Pulmonary artery endothelial cell (primary cell): ENCODE data around the gene LRRN4. TPM values are rescaled to one million over a fixed set of nuclear protein-coding genes. Genes with fewer than 3 reads are reported as not detected.
"Not testable (repeated sequence)": the region's sequence is repeated elsewhere in the genome, so short reads cannot be mapped to it uniquely, and the experiment has no call there.

ENCODE experiments used
- DNase-seq: peaks from one replicate; pipeline ENCODE4 v3.0.0-alpha.2; 2011; ENCODE audit warnings: low read depth, low spot score
- total RNA-seq: library from RNA; depleted of rRNA; stranded (reverse); fragments of >200 nt; gene quantifications from 2 replicates; pipeline ENCODE4 v1.2.3, GENCODE V29; 2014

Gene LRRN4
- total RNA-seq, 1 donor from 2014 or later: not detected

GRCh38 chr20:6032907-6033306 lies 21.0 kb downstream of the LRRN4 start:
- not testable (repeated sequence) for DNase-seq

DNA sequence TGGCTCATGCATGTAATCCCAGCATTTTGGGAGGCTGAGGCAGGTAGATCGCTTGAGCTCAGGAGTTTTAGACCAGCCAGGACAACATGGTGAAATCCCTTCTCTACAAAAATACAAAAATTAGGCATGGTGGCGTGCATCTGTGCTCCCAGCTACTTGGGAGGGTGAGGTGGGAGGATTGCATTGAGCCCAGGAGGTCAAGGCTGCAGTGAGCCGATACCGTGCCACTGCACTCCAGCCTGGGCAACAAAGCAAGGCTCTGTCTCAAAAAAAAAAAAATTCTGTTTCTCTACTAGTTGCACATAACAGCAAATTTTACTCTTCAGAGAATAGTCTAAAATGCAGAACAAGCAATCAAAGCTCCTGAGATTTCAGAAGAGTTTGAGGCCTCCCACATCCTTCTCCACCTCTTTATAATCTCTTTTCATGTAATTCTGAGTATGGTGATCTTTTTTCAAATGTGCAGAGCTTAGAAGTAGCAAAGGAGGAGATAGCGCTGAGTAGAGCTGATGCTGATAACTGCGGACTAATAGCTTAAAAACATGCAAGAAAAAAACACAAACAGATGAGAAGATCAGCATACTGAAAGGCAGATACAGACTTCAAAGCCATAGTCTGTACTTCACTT lies 23.3 kb downstream of the LRRN4 start:
- DNase-seq: no peak

- DNase-seq: no peak
Observed at GRCh38 chr20:6029538-6029937, 24.3 kb downstream of the LRRN4 start.

GRCh38 chr20:6028818-6029217 lies 25.0 kb downstream of the LRRN4 start:
- DNase-seq: no peak

DNA sequence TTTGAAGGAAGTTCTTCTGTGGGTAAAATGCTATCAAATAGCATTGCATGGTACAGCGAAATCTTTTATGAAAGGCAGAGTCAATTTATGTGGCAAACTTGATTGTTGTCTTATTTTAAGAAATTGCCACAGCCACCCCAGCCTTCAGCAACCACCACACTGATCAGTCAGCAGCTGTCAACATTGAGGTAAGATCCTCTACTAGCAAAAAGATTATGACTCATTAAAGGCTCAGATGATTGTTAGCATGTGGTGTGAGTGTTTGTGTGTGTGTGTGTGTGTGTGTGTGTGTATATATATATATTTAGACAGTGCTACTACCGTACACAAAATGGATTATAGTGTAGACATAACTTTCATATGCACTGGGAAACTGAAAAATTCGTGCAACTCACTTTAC lies 27.8 kb downstream of the LRRN4 start:
- DNase-seq: no peak

DNA sequence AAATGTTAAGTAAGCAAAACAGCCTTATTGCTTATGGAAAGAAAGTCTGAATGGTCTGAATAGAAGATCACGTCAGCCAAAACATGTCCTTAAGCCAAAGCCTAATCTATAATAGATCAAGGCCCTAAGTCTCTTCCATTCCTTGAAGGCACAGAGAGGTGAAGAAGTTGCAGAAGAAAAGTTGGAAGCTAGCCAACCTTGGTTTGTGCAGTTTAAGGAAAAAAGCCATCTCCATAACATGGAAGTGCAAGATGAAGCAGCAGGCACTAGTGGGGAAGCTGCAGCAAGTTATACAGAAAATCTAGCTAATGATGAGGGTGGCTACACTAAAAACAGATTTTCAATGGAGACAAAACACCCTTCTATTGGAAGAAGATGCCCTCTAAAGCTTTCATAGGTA lies 29.1 kb downstream of the LRRN4 start:
- DNase-seq: no peak

DNA sequence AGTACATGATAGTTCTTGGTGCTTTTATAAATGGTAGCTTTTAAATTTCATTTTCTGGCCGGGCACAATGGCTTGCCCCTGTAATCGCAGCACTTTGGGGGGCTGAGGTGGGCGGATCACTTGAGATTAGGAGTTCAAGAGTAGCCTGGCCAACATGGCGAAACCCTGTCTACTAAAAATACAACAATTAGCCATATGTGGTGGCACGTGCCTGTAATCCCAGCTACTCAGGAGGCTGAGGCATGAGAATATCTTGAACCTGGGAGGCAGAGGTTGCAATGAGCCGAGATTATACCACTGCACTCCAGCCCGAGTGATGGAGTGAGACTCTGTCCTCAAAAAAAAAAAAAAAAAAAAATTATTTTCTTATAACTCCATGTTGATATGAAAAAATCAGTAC lies 36.0 kb downstream of the LRRN4 start:
- DNase-seq: no peak

- no peak for DNase-seq
Observed at GRCh38 chr20:6017467-6017866, 36.4 kb downstream of the LRRN4 start.

GRCh38 chr20:6014957-6015356 lies 38.9 kb downstream of the LRRN4 start:
- no peak for DNase-seq

DNA sequence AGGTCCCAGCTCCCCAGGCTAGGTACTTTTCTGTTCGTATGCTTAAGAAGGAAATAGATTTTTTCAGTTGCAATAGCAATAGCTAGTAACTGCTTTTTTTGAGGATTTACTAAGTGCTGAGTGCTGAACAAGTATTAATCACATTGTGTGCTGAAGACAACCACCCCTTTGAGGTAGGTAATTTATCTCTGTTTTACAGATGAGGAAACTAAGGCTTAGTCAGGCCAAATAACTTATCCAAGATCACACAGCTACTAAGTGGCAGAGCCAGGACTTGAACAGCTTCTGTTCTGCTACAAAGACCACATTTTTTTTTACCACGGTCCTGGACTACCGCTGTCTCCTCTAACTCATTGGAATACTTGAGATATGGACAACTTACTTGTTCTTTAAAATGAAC lies 39.8 kb downstream of the LRRN4 start:
- no peak for DNase-seq

- no peak for DNase-seq
Observed at GRCh38 chr20:6012179-6012578, 41.7 kb downstream of the LRRN4 start.

GRCh38 chr20:6008254-6008653 lies 45.6 kb downstream of the LRRN4 start:
- DNase-seq: peak; percentile 46

DNA sequence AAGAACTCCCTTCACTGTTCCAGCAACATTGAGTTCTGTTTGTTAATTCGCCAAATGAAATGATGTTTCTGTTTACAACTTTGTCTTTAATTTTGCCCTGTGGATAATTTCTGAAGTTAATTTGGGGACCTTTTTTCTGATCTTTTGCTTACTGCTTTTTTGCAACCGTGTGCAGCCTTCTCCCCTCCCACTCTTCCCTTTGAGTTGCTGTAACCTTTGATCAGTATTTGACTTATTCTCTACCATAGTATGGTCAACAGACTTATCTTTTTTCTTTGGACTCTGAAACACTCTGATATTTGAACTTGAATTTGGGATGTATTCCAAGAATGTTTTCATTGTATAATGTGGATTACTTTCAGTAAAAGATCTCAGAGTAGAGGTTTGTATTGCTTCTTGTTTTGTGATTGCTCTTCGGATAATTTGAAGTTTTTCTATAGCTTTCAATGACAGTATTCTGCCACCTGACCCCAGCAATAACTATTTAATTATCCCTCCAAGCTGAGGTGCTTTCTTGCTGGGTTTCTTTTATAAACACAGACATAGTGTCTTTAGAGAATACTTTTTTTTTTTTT lies 46.2 kb downstream of the LRRN4 start:
- no peak for DNase-seq

DNA sequence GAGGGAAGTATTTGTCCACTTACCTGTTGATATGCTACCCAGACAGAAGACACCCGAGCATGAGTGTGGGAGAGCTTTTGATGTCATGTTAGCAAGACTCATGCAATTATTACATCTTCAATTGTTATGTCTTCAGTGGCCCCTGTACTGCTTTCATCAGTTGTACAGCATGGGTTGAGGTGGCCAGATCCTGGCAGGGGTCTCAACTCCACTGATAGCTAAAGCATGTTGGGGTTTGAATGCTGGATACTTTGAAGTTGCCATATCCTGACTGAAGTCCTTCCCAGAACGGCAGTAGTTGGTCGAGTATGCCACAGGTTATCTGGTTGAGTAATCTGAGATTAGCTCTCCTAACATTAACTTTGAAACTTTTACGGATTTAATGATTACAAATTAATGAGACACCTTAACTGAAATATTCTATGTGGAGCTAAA lies 46.7 kb downstream of the LRRN4 start:
- no peak for DNase-seq

DNA sequence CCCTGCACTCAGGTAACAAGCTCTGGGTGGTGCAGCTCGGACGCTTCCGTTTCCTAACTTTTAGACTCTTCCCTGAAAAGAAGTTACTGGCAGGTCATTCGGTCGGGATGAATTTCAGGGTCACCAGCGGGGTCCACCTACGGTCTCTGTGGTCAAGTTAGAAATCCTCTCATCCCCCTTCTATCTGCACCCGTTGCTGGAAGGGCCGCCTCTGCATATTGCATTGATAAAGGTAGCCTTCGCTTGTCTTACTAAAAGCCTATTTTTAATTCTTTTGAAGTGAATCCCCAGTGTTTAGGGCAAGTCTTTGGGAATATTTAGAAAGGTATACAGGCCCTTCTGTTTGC lies 47.3 kb downstream of the LRRN4 start:
- DNase-seq: no peak

GRCh38 chr20:6000871-6001270 lies 53.0 kb downstream of the LRRN4 start:
- no peak for DNase-seq

DNA sequence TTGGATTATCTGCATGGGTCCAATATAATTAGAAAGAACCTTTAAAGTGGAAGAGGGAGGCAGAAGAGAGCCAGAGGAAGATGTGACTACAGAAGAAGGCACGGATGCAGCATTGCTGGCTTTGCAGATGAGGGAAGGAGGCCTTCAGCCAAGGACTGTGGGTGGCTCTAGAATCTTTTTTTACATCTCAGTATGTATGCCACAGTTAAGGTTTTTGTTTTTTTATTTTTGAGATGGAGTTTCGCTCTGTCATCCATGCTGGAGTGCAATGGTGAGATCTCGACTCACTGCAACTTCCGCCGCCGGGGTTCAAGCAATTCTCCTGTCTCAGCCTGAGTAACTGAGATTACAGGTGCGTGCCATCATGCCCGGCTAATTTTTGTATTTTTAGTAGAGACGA lies 54.1 kb downstream of the LRRN4 start:
- no peak for DNase-seq

DNA sequence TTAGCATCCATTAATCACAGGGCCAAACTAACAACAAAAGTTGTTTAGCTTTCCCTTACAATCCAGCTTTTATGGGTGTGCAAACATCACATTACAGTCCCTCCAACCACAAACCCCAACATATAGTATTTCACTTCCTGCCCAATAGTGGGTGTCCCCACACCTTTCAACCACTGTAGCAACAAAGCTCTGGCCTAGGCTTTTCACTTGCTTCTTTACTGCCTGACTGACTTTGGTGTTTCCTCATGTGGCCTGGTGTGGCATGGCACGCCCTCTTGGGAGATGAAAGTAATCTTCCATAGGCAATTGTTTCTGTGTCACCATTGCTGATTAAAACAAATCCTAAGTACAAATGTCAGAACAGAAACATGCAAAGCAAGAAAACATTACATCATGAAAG lies 57.1 kb downstream of the LRRN4 start:
- DNase-seq: no peak

DNA sequence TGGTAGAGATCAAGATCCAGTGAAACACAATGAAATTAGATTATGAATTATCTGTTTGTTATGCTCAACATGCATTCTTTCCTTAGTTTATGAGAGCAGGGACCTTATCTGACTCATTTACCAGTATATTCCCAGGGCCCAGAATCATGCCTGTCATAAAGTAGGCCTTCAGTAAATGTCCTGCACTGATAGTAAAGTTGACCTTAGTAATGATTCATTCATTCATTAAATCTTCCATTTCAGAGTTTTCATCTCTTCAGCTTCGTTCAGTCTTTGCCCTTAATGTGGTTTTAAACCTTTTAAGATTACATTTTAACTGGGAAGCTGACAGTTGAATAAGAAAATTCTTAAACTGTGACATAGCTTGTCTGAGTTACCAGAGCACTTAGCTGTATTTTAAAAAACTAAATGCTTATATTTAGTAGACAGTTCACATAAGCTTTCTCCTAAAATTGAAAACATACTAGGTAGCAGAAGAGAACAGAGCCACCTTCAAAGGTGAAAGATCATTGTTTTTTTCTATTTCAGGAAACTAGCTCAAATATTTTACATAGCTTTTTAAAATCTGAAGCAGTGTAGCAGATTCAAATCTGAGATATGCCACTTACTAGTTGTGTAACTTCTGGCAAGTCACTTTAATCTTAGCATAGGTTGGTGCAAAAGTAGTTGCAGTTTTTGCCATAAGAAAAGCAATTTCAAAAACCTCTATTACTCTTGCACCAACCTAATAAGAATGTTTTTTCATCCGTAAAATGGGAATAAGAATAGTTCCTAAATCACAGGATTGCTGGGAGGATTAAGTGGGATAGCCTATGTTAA lies 62.0 kb downstream of the LRRN4 start:
- no peak for DNase-seq

GRCh38 chr20:5990946-5991345 lies 62.9 kb downstream of the LRRN4 start:
- no peak for DNase-seq
